SU-DHL-6 (cell line): ENCODE data around the gene KDM4B.

Source experiments
- H2AFZ ChIP-seq: fragments of 200-600 bp; sonication (generic); 2 replicates; pipeline ENCODE4 v1.6.1; 2014; ENCODE audit warnings: low read depth, mild to moderate bottlenecking, moderate library complexity, mixed read lengths, antibody characterized with exemption, low read length; ENCODE audit not compliant: severe bottlenecking
- H3F3A ChIP-seq: fragments of 200-600 bp; shearing (Covaris generic); 2 replicates; pipeline ENCODE4 v1.6.0; 2016; ENCODE audit warnings: antibody characterized with exemption, mild to moderate bottlenecking; ENCODE audit not compliant: insufficient read depth
- H3K27ac ChIP-seq: fragments of 200-600 bp; sonication (generic); 2 replicates; pipeline ENCODE4 v1.5.1; 2016; ENCODE audit warnings: low read depth, mild to moderate bottlenecking, low read length, moderate library complexity, mixed read lengths
- H3K27me3 ChIP-seq: fragments of 200-600 bp; sonication (generic), shearing (Covaris generic); 2 replicates; pipeline ENCODE4 v1.6.0; 2014; ENCODE audit warnings: mild to moderate bottlenecking, low read length
- H3K36me3 ChIP-seq: fragments of 200-600 bp; sonication (generic); 2 replicates; pipeline ENCODE4 v1.6.1; 2014; ENCODE audit warnings: mild to moderate bottlenecking, low read length, mixed read lengths
- H3K4me2 ChIP-seq: fragments of 300-600, 200-600 bp; shearing (Covaris generic), sonication (generic); 2 replicates; pipeline ENCODE4 v1.6.0; 2014; ENCODE audit warnings: low read length, low read depth, mild to moderate bottlenecking; ENCODE audit not compliant: poor library complexity, severe bottlenecking
- H3K4me3 ChIP-seq: fragments of 200-600 bp; sonication (generic); 2 replicates; pipeline ENCODE4 v1.5.1; 2014; ENCODE audit warnings: antibody characterized with exemption, low read length, mild to moderate bottlenecking, mixed read lengths; ENCODE audit not compliant: insufficient read depth, poor library complexity, severe bottlenecking
- H3K79me2 ChIP-seq: fragments of 200-600 bp; sonication (generic); 2 replicates; pipeline ENCODE4 v1.6.1; 2014; ENCODE audit warnings: mild to moderate bottlenecking, low read length, moderate library complexity; ENCODE audit not compliant: insufficient read depth
- H3K9ac ChIP-seq: fragments of 200-600 bp; sonication (generic); 2 replicates; pipeline ENCODE4 v1.7.0; 2014; ENCODE audit warnings: mild to moderate bottlenecking, low read length
- H3K9me2 ChIP-seq: fragments of 200-600 bp; sonication (generic); replicated peaks from 2 replicates; pipeline ENCODE4 v1.6.1; 2014; ENCODE audit warnings: low read length; ENCODE audit not compliant: insufficient read depth
- H3K9me3 ChIP-seq: fragments of 200-600 bp; sonication (generic); 2 replicates; pipeline ENCODE4 v1.6.1; 2014; ENCODE audit warnings: low read length, mixed read lengths; ENCODE audit not compliant: insufficient read depth
- H4K20me1 ChIP-seq: fragments of 200-600 bp; sonication (generic); 2 replicates; pipeline ENCODE4 v1.6.1; 2014; ENCODE audit warnings: low read depth, mild to moderate bottlenecking, antibody characterized with exemption, low read length, moderate library complexity, mixed read lengths
- CTCF ChIP-seq: fragments of 200-600 bp; sonication (generic); IDR thresholded peaks from one replicate; pipeline ENCODE4 v1.5.1; 2017; ENCODE audit warnings: antibody characterized with exemption, mild to moderate bottlenecking, low read length, moderate library complexity; ENCODE audit not compliant: insufficient read depth, poor library complexity, severe bottlenecking
- EZH2phosphoT487 ChIP-seq: fragments of 200-600 bp; sonication (generic), shearing (Covaris generic); conservative IDR thresholded peaks from 2 replicates; pipeline ENCODE4 v1.6.1; 2018; ENCODE audit warnings: mild to moderate bottlenecking, antibody characterized with exemption, low read length, moderate library complexity, mixed read lengths

Gene KDM4B

GRCh38 chr19:5013761-5014160 lies 44.8 kb downstream of the KDM4B start:
- H3K36me3 ChIP-seq: peaks cover 3% of the 10 kb centered on the region; the same call in 1 of the 2 replicates
- no peak overlapping the region for H3K4me2 ChIP-seq
- no peaks in the 10 kb centered on the region for H3K9me2 ChIP-seq
- H3K9me3 ChIP-seq: no peaks in the 10 kb centered on the region
- no peaks in the 10 kb centered on the region for H3F3A ChIP-seq
- no peak for TF ChIP-seq CTCF
- TF ChIP-seq EZH2phosphoT487: no peak
- no peak overlapping the region for H3K9ac ChIP-seq
- no peaks in the 10 kb centered on the region for H4K20me1 ChIP-seq
- no peak overlapping the region for H2AFZ ChIP-seq
- 0 out of 2 replicates have a peak, but pooled peaks cover 15% of the 10 kb centered on the region for H3K79me2 ChIP-seq
- no peaks in the 10 kb centered on the region for H3K27me3 ChIP-seq
- H3K27ac ChIP-seq: no peak overlapping the region
- no peak overlapping the region for H3K4me3 ChIP-seq

GRCh38 chr19:5014941-5015340 lies 46.0 kb downstream of the KDM4B start:
- peaks cover 10% of the 10 kb centered on the region; the same call in 1 of the 2 replicates for H3K9me3 ChIP-seq
- H3K9me2 ChIP-seq: no peaks in the 10 kb centered on the region
- H4K20me1 ChIP-seq: no peaks in the 10 kb centered on the region
- H3K4me2 ChIP-seq: no peak overlapping the region
- no peak overlapping the region for H3K27ac ChIP-seq
- no peak overlapping the region for H3K4me3 ChIP-seq
- peaks cover 3% of the 10 kb centered on the region; the same call in 1 of the 2 replicates for H3K36me3 ChIP-seq
- 0 out of 2 replicates have a peak, but pooled peaks cover 14% of the 10 kb centered on the region for H3K79me2 ChIP-seq
- H3K9ac ChIP-seq: no peak overlapping the region
- H2AFZ ChIP-seq: no peak overlapping the region
- H3K27me3 ChIP-seq: no peaks in the 10 kb centered on the region
- TF ChIP-seq EZH2phosphoT487 (no peak), CTCF (no peak)
- no peaks in the 10 kb centered on the region for H3F3A ChIP-seq

GRCh38 chr19:5016268-5016667 lies 47.4 kb downstream of the KDM4B start:
- H3F3A ChIP-seq: no peaks in the 10 kb centered on the region

More at GRCh38 chr19:5016268-5016667, 47.4 kb downstream of the KDM4B start:
- Histone ChIP-seq H3K4me3 (no peak overlapping the region), H3K27ac (no peak overlapping the region), H3K27me3 (no peaks in the 10 kb centered on the region), H3K36me3 (peaks cover 3% of the 10 kb centered on the region; the same call in 1 of the 2 replicates), H3K79me2 (0 out of 2 replicates have a peak, but pooled peaks cover 10% of the 10 kb centered on the region), H4K20me1 (no peaks in the 10 kb centered on the region), H2AFZ (no peak overlapping the region), H3K9ac (no peak overlapping the region), H3K4me2 (no peak overlapping the region), H3K9me3 (peaks cover 11% of the 10 kb centered on the region; the same call in 1 of the 2 replicates), H3K9me2 (no peaks in the 10 kb centered on the region)
- TF ChIP-seq EZH2phosphoT487 (no peak), CTCF (no peak)
